ENCODE data around the gene TMEM263. TPM values are rescaled to one million over a fixed set of nuclear protein-coding genes. Genes with fewer than 3 reads are reported as not detected.

TMEM263 gene
- total RNA-seq, 1 experiment from 2014 or later, result 31.3 TPM

DNA sequence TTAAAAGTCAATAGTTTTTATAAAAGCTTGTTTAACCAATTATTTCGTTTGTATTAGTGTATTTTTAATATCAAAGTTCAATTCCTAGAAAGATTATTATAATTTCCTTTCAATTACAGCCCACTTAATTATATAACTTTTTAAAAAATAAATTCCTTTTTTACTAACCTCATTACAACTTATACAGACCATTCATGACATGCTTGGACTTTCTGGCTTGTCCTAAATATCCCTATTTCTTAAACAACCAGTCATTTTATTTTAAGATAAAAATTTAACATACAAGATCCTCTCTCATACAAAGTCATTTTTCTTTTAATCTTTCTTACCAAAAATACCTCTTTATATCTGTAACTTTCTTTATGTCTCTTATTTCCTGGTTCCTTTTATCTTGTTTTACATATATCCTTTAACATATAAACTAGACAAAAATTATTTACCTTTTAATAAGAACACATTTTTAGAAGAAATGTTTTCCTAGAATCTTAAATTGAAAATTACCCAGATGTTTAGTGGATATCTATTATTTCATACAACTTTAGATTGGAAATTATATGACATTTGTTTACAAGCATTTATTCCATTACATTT lies 10.4 kb upstream of the TMEM263 start:
- POLR2A ChIA-PET, result no interaction called here
- Histone ChIP-seq H3K79me2 (ENCODE audit: insufficient read depth, low read length) (no peaks in the 10 kb centered on the region), H3K9me2 (ENCODE audit: insufficient read depth) (no peaks in the 10 kb centered on the region), H4K20me1 (ENCODE audit: insufficient read depth) (no peaks in the 10 kb centered on the region), H3K9me3 (ENCODE audit: control insufficient read depth in 1 of 2, insufficient read depth in 1 of 2, low read depth in 1 of 2, low read length in 2 of 2) (peaks cover 7 to 9% of the 10 kb centered on the region in 2 experiments; a peak in 3 of 4 replicates), H3K27ac (ENCODE audit: low read depth, low read length) (no peak overlapping the region), H3K9ac (ENCODE audit: low read length) (no peak overlapping the region), H2AFZ (ENCODE audit: low read depth, low read length, poor library complexity, severe bottlenecking) (no peak overlapping the region), H3K4me2 (ENCODE audit: low read length) (no peak overlapping the region), H3K27me3 (ENCODE audit: insufficient read depth, low read length) (no peaks in the 10 kb centered on the region), H3K4me3 (replicated peaks in 1 of 2; ENCODE audit: low read depth in 1 of 2, low read length in 2 of 2) (no peak overlapping the region), H3K36me3 (ENCODE audit: control insufficient read depth in 1 of 2, insufficient read depth in 2 of 2, low read length in 2 of 2) (no peaks in the 10 kb centered on the region), H3K4me1 (ENCODE audit: control insufficient read depth in 1 of 2, insufficient read depth in 2 of 2, low read length in 2 of 2) (no peaks in the 10 kb centered on the region)
- ATAC-seq, result no peak
- CTCF ChIA-PET, result no interaction called here
- intact Hi-C loops (cut with micrococcal nuclease), result no loop called here
- RAD21 ChIA-PET (ENCODE audit: low non-redundant PET in 1 of 2, low total read pairs in 2 of 2, uncharacterized antibody in 2 of 2, unreplicated experiment in 2 of 2), result no interaction called here
- no peak for DNase-seq (ENCODE audit: low read depth, low spot score)
- no TSS peak for BruUV-seq (replicated peaks)
- no peak for TF ChIP-seq EGR1 (IDR thresholded peaks at IDR 0.05; ENCODE audit: low read depth)
- TF ChIP-seq JUND (IDR thresholded peaks at IDR 0.05), result no peak
- peak; percentile 69 for TF ChIP-seq CBX3 (IDR thresholded peaks at IDR 0.05; ENCODE audit: low read depth)
- no peak for TF ChIP-seq ZFX (IDR thresholded peaks at IDR 0.05)
- no peak for TF ChIP-seq POLR2AphosphoS5 (IDR thresholded peaks at IDR 0.05; ENCODE audit: low read depth, low read length)
- TF ChIP-seq POLR2A (IDR thresholded peaks at IDR 0.05; ENCODE audit: borderline replicate concordance, extremely low read depth, insufficient read depth, insufficient read length), result no peak
- no peak for TF ChIP-seq ELF1 (IDR thresholded peaks at IDR 0.05; ENCODE audit: borderline replicate concordance, low read depth)

- Histone ChIP-seq H3K27me3 (ENCODE audit: insufficient read depth, low read length) (no peaks in the 10 kb centered on the region), H3K9me2 (ENCODE audit: insufficient read depth) (no peaks in the 10 kb centered on the region), H2AFZ (ENCODE audit: low read depth, low read length, poor library complexity, severe bottlenecking) (no peak overlapping the region), H3K4me3 (replicated peaks in 1 of 2; ENCODE audit: low read depth in 1 of 2, low read length in 2 of 2) (no peak overlapping the region), H3K27ac (ENCODE audit: low read depth, low read length) (no peak overlapping the region), H3K4me1 (ENCODE audit: control insufficient read depth in 1 of 2, insufficient read depth in 2 of 2, low read length in 2 of 2) (no peaks in the 10 kb centered on the region), H3K79me2 (ENCODE audit: insufficient read depth, low read length) (no peaks in the 10 kb centered on the region), H3K4me2 (ENCODE audit: low read length) (no peak overlapping the region), H4K20me1 (ENCODE audit: insufficient read depth) (no peaks in the 10 kb centered on the region), H3K36me3 (ENCODE audit: control insufficient read depth in 1 of 2, insufficient read depth in 2 of 2, low read length in 2 of 2) (no peaks in the 10 kb centered on the region), H3K9me3 (ENCODE audit: control insufficient read depth in 1 of 2, insufficient read depth in 1 of 2, low read depth in 1 of 2, low read length in 2 of 2) (peaks cover 7 to 9% of the 10 kb centered on the region in 2 experiments; a peak in 3 of 4 replicates), H3K9ac (ENCODE audit: low read length) (no peak overlapping the region)
- TF ChIP-seq CEBPB (IDR thresholded peaks at IDR 0.05; ENCODE audit: low read depth), result no peak
- TF ChIP-seq, protein P1, sequence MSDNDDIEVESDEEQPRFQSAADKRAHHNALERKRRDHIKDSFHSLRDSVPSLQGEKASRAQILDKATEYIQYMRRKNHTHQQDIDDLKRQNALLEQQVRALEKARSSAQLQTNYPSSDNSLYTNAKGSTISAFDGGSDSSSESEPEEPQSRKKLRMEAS (IDR thresholded peaks at IDR 0.05), result no peak
- TF ChIP-seq YY1 (IDR thresholded peaks at IDR 0.05; ENCODE audit: extremely low read depth, insufficient replicate concordance, low read depth, low read length), result no peak
- TF ChIP-seq TCF7L2 (IDR thresholded peaks at IDR 0.05; ENCODE audit: borderline replicate concordance, extremely low read depth, insufficient read depth, insufficient read length), result no peak
- no peak for TF ChIP-seq POLR2AphosphoS5 (IDR thresholded peaks at IDR 0.05; ENCODE audit: low read depth, low read length)
- TF ChIP-seq RAD21 (IDR thresholded peaks at IDR 0.05; ENCODE audit: low read depth), result no peak
- TF ChIP-seq, protein P2, sequence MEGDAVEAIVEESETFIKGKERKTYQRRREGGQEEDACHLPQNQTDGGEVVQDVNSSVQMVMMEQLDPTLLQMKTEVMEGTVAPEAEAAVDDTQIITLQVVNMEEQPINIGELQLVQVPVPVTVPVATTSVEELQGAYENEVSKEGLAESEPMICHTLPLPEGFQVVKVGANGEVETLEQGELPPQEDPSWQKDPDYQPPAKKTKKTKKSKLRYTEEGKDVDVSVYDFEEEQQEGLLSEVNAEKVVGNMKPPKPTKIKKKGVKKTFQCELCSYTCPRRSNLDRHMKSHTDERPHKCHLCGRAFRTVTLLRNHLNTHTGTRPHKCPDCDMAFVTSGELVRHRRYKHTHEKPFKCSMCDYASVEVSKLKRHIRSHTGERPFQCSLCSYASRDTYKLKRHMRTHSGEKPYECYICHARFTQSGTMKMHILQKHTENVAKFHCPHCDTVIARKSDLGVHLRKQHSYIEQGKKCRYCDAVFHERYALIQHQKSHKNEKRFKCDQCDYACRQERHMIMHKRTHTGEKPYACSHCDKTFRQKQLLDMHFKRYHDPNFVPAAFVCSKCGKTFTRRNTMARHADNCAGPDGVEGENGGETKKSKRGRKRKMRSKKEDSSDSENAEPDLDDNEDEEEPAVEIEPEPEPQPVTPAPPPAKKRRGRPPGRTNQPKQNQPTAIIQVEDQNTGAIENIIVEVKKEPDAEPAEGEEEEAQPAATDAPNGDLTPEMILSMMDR (IDR thresholded peaks at IDR 0.05 in 2 of 3, conservative IDR thresholded peaks at IDR 0.05 in 1 of 3; ENCODE audit: borderline replicate concordance in 1 of 3, insufficient read depth in 1 of 3, low read depth in 2 of 3, low read length in 2 of 3), result no peak
- TF ChIP-seq FOSL1 (IDR thresholded peaks at IDR 0.05; ENCODE audit: low read depth), result no peak
- TF ChIP-seq SIN3A (IDR thresholded peaks at IDR 0.05; ENCODE audit: low read depth), result no peak
- no peak for TF ChIP-seq EZH2 (IDR thresholded peaks at IDR 0.05)
- no peak for TF ChIP-seq EGR1 (IDR thresholded peaks at IDR 0.05; ENCODE audit: low read depth)
- TF ChIP-seq JUND (IDR thresholded peaks at IDR 0.05), result no peak
- no peak for TF ChIP-seq CBX3 (IDR thresholded peaks at IDR 0.05; ENCODE audit: low read depth)
- no peak for TF ChIP-seq POLR2A (IDR thresholded peaks at IDR 0.05; ENCODE audit: borderline replicate concordance, extremely low read depth, insufficient read depth, insufficient read length)
- TF ChIP-seq SP1 (IDR thresholded peaks at IDR 0.05; ENCODE audit: low read depth), result no peak
- TF ChIP-seq EZH2phosphoT487 (IDR thresholded peaks at IDR 0.05; ENCODE audit: borderline replicate concordance), result no peak
- intact Hi-C loops (cut with micrococcal nuclease), result no loop called here
- ATAC-seq, result no peak
- ChIA-PET CTCF (no interaction called here), RAD21 (ENCODE audit: low non-redundant PET in 1 of 2, low total read pairs in 2 of 2, uncharacterized antibody in 2 of 2, unreplicated experiment in 2 of 2) (no interaction called here), POLR2A (no interaction called here)
- no TSS peak for BruUV-seq (replicated peaks)
- no peak for DNase-seq (ENCODE audit: low read depth, low spot score)
Observed at GRCh38 chr12:106947461-106947860, 8.2 kb upstream of the TMEM263 start.
